Right atrium auricular region (tissue), 2 donors: ENCODE measurements around the gene ORAI2. TPM values are rescaled to one million over a fixed set of nuclear protein-coding genes. Genes with fewer than 3 reads are reported as not detected.
A peak's percentile ranks its signal among the peaks of the same experiment; 100 is the strongest.

Experiments
- DNase-seq: peaks from one replicate; pipeline ENCODE4 v3.0.0-alpha.2; 2019; ENCODE audit warnings: low spot score
- H3K27ac ChIP-seq, 2 donors: fragments of 200-600 bp; sonication (generic); 1 replicate in 1 of 2; 2 replicates in 1 of 2; pipeline ENCODE4 v1.5.1; 2016 to 2019
- H3K27me3 ChIP-seq, 2 donors: fragments of 200-600 bp; sonication (generic); one replicate each; pipeline versions ENCODE4 v1.5.1 to v1.6.0; 2017 to 2019
- H3K36me3 ChIP-seq: fragments of 200-600 bp; sonication (generic); one replicate; pipeline ENCODE4 v1.5.1; 2016
- H3K4me1 ChIP-seq, 2 donors: fragments of 200-600 bp; sonication (generic); one replicate each; pipeline versions ENCODE4 v1.5.1 to v1.6.0; 2017 to 2019
- H3K4me3 ChIP-seq, 2 donors: fragments of 200-600 bp; sonication (generic); 1 replicate in 1 of 2; 2 replicates in 1 of 2; pipeline ENCODE4 v1.5.1; 2017 to 2019; ENCODE audit warnings: mild to moderate bottlenecking in 1 of 2, moderate library complexity in 1 of 2
- H3K9me3 ChIP-seq, 2 donors: fragments of 200-600 bp; sonication (generic); one replicate each; pipeline ENCODE4 v1.5.1; 2019
- total RNA-seq, 2 donors: library from RNA; depleted of rRNA; stranded (reverse); fragments of >200 nt; gene quantifications; one replicate each; pipeline ENCODE4 v1.1.0, GENCODE V29; 2016
- TF ChIP-seq, protein P1 (sequence below), 2 donors: fragments of 200-600 bp; sonication (generic); IDR thresholded peaks; one replicate each; pipeline ENCODE4 v1.5.1; 2019; ENCODE audit warnings: antibody characterized with exemption in 2 of 2

ORAI2 gene
- total RNA-seq = 10 to 100 TPM in 1 of 2 donors, 1 to 10 TPM in 1; 5.9 to 13.3 TPM

DNA sequence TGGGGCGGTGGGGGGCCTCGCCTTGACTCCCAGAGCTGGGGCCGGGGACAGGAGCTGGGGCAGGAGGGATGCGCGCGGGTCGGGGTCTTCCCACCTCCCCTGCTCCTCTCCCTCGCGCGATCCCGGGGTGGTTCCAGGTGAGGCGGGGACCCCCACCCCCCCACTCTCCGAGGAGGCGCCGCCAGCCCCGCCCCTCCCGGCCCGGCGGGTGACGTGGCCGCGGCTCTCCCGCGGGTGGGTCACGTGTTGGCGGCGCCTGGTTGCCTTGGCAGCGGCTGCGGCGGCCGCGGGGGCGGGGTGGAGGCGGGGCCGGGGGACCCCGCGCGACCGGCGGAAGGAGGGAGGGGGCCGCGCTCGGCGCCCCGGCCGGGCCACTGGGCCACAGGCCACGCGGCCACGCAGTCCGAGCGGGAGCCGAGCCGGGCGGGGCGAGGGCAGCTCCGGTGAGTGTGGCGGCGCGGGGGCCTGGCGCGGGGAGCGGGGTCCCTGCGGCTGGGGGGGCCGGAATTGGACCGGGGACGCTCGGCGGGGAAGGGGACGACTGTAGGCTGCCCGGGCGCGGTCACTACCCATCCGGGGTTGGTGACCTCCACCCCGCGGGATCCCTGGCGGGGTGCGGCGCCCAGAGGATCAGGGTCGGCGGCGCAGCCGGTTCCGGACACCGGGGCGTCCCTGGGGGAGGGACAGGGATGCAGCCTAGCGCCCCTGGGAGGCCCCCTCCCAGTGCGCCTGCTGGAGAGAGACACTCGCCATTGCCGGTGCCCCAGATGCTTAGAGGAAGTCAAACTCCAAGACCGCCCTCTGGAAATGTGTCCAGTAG lies at the start of gene ORAI2:
ORAI2 (plus strand) TSS at position 357 of the 820 bp plus-strand sequence. CDS start 5,382 bp downstream, outside the sequence.
- Histone ChIP-seq H3K27ac (peak within 1 kb of the TSS; percentile 66), H3K4me3 (peak within 1 kb of the TSS; percentile 66 to 85), H3K36me3 (no peaks in the 10 kb centered on the region), H3K9me3 (no peaks in the 10 kb centered on the region), H3K27me3 (no peaks in the 10 kb centered on the region), H3K4me1 (peaks cover 0 to 18% of the 10 kb centered on the region in 2 donors)
- DNase-seq = peak; percentile 64
- TF ChIP-seq, protein P1, sequence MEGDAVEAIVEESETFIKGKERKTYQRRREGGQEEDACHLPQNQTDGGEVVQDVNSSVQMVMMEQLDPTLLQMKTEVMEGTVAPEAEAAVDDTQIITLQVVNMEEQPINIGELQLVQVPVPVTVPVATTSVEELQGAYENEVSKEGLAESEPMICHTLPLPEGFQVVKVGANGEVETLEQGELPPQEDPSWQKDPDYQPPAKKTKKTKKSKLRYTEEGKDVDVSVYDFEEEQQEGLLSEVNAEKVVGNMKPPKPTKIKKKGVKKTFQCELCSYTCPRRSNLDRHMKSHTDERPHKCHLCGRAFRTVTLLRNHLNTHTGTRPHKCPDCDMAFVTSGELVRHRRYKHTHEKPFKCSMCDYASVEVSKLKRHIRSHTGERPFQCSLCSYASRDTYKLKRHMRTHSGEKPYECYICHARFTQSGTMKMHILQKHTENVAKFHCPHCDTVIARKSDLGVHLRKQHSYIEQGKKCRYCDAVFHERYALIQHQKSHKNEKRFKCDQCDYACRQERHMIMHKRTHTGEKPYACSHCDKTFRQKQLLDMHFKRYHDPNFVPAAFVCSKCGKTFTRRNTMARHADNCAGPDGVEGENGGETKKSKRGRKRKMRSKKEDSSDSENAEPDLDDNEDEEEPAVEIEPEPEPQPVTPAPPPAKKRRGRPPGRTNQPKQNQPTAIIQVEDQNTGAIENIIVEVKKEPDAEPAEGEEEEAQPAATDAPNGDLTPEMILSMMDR (IDR thresholded peaks at IDR 0.05) = no peak

DNA sequence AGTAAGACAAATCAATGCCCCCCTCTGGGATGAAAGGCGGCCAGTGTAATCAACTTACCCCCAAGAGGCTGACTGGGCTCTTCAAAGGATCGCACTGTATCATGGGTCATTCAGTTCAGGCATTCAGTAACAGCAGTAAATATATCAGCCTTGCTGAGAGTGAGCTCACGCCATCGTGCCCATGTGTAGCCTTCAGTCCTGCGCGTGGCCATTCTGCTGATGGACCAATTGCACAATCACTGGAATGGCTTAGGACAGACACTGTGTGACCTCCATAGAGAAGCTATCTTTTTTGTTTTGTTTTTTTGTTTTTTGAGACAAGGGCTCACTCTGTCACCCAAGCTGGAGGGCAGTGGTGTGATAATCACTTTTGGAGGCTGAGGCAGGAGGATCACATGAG lies 46.3 kb upstream of the ORAI2 start:
- no peak for DNase-seq
- H3K27ac ChIP-seq = no peak overlapping the region
- H3K9me3 ChIP-seq = no peaks in the 10 kb centered on the region
- H3K4me1 ChIP-seq = no peaks in the 10 kb centered on the region
- H3K36me3 ChIP-seq = no peaks in the 10 kb centered on the region
- TF ChIP-seq, protein P1 (IDR thresholded peaks at IDR 0.05) = no peak
- no peaks in the 10 kb centered on the region for H3K27me3 ChIP-seq
- H3K4me3 ChIP-seq = no peak overlapping the region

DNA sequence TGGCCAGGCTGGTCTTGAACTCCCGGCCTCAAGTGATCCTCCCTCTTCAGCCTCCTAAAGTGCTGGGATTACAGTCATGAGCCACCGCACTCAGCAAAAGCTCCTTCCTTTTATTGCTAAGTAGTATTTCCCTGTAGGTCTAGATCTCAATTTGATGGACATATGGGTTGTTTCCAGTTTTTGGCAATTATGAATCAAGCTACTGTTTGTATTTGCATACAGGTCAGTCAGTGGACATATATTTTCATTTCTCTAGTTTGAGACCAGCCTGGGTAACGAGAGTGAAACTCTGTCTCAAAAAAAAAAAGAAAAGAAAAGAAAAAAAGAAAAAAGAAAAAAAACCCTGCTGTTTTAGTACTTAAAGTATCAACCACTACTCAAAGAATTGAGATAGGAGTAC lies 43.6 kb upstream of the ORAI2 start:
- no peak overlapping the region for H3K27ac ChIP-seq
- H3K36me3 ChIP-seq = no peaks in the 10 kb centered on the region
- no peak for DNase-seq
- H3K4me3 ChIP-seq = no peak overlapping the region
- TF ChIP-seq, protein P1 (IDR thresholded peaks at IDR 0.05) = no peak
- H3K4me1 ChIP-seq = no peaks in the 10 kb centered on the region
- H3K9me3 ChIP-seq = no peaks in the 10 kb centered on the region
- no peaks in the 10 kb centered on the region for H3K27me3 ChIP-seq

DNA sequence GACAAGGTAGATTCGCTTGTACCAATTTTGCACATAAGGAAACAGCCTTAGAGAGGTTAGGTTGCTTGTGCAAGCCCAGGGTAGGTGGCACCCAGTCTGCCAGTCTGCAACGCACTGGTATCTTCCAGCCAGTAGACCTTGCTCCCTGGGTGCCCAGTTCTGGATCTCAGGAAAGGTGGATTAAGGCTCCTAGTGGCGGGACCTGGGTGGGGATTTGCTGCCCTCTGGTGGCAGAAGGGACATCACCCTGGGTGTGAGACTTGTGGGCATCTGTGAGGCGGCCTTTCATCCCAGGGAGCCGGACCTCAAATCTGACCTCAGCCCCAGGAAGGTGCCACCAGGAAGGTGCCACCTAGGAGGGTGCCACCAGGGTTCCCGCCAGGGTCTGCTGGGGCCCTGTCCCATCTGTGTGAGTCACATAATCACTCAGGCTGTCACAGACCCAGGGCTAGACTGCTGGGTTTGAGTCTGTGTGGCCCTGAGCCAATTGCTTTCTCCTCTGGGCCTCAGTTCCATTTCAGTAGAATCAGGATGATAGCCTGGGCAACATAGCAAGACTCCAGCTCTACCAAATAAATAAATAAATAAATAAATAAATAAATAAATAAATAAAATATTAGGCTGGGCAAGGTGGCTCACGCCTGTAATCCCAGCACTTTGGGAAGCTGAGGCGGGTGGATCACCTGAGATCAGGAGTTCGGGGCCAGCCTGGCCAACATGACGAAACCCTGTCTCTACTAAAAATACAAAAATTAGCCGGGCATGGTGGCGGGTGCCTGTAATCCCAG lies 42.5 kb upstream of the ORAI2 start:
- H3K4me3 ChIP-seq = no peak overlapping the region
- TF ChIP-seq, protein P1 (IDR thresholded peaks at IDR 0.05) = peak; percentile 86 to 95
- peak; percentile 82 for DNase-seq
- no peaks in the 10 kb centered on the region for H3K9me3 ChIP-seq
- H3K27me3 ChIP-seq = no peaks in the 10 kb centered on the region
- H3K4me1 ChIP-seq = no peaks in the 10 kb centered on the region
- no peaks in the 10 kb centered on the region for H3K36me3 ChIP-seq
- H3K27ac ChIP-seq = no peak overlapping the region

DNA sequence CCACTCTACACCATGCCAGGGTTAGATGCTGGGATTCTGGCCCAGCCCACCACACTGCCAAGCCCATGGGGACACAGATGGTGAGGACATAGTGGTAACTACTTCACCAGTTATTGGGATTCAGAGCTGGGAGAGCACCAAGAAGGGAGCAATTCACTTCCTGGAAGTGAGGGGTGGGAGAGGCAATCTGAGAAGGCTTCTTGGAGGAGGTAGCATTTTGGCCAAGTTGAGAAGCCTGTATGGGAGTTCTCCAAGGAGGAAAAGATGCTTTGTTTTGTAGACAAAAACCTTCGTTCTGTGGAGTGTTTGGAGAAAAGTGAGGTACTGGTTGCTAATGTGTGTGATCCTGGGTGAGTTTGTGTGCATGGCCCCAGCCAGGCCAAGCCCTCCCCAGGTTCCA lies 41.0 kb upstream of the ORAI2 start:
- TF ChIP-seq, protein P1 (IDR thresholded peaks at IDR 0.05) = no peak
- Histone ChIP-seq H3K4me1 (peaks cover 0 to 8% of the 10 kb centered on the region in 2 donors), H3K9me3 (no peaks in the 10 kb centered on the region), H3K4me3 (no peak overlapping the region), H3K27ac (no peak overlapping the region), H3K36me3 (no peaks in the 10 kb centered on the region), H3K27me3 (no peaks in the 10 kb centered on the region)
- no peak for DNase-seq
